H1 (cell line): ENCODE data around the gene LRBA. TPM values are rescaled to one million over a fixed set of nuclear protein-coding genes. Genes with fewer than 3 reads are reported as not detected.

Experiments
- CTCF ChIA-PET: fragments of 300-600 bp; sonication (Branson Sonifier 250); formaldehyde crosslinking; loops from one replicate; lab custom pipeline; 2021; ENCODE audit not compliant: partially characterized antibody; lab: Charles Lee
- POLR2A ChIA-PET: fragments of 300-600 bp; sonication (Branson Sonifier 250); formaldehyde crosslinking; loops from one replicate; lab custom pipeline; 2021; ENCODE audit warnings: inconsistent platforms; ENCODE audit not compliant: partially characterized antibody; lab: Charles Lee
- DNase-seq, 2 experiments: peaks; one replicate each; pipeline versions ENCODE4 v3.0.0 to v3.0.0-alpha.2; 2010 to 2022; ENCODE audit warnings: low spot score in 2 of 2, low read depth in 1 of 2, mixed read lengths in 1 of 2
- FAIRE-seq: peaks from 2 replicates; lab custom pipeline; 2011; peaks lifted over from hg19 to GRCh38; lab: Jason Lieb, UNC
- H2AFZ ChIP-seq: 2 replicates; pipeline ENCODE4 v1.8.1; 2012; ENCODE audit warnings: low read length, inconsistent platforms
- H2AK5ac ChIP-seq: 2 replicates; pipeline ENCODE4 v1.6.1; 2013; ENCODE audit warnings: low read depth, low read length
- H2BK120ac ChIP-seq: replicated peaks from 2 replicates; pipeline ENCODE3; 2013; ENCODE audit warnings: low read depth, low read length, inconsistent platforms
- H2BK12ac ChIP-seq: 2 replicates; pipeline ENCODE4 v1.6.1; 2013; ENCODE audit warnings: low read depth, low read length
- H2BK15ac ChIP-seq: 2 replicates; pipeline ENCODE4 v1.6.1; 2013; ENCODE audit warnings: low read length
- H2BK20ac ChIP-seq: 2 replicates; pipeline ENCODE4 v1.6.1; 2013; ENCODE audit warnings: low read length
- H2BK5ac ChIP-seq: 2 replicates; pipeline ENCODE4 v1.6.1; 2013; ENCODE audit warnings: low read depth, low read length
- H3K14ac ChIP-seq: 2 replicates; pipeline ENCODE4 v1.6.1; 2013; ENCODE audit warnings: inconsistent platforms; ENCODE audit not compliant: insufficient read length
- H3K18ac ChIP-seq: 2 replicates; pipeline ENCODE4 v1.6.1; 2013; ENCODE audit warnings: low read length; ENCODE audit errors: extremely low read depth
- H3K23ac ChIP-seq: 2 replicates; pipeline ENCODE4 v1.6.1; 2013; ENCODE audit warnings: inconsistent platforms; ENCODE audit not compliant: insufficient read length
- H3K23me2 ChIP-seq: 2 replicates; pipeline ENCODE4 v1.6.1; 2013; ENCODE audit warnings: low read depth, low read length
- H3K27ac ChIP-seq: 2 replicates; pipeline ENCODE4 v1.6.1; 2011; ENCODE audit warnings: low read depth, low read length, inconsistent platforms
- H3K27me3 ChIP-seq, 4 experiments: replicated peaks in 1 of 4; 1 replicate in 1 of 4; 2 replicates in 3 of 4; pipeline versions ENCODE4 v1.6.1 to v1.8.1; 2011 to 2013; ENCODE audit warnings: low read length in 3 of 4, mild to moderate bottlenecking in 3 of 4, inconsistent platforms in 2 of 4, mixed read lengths in 2 of 4, moderate library complexity in 1 of 4; ENCODE audit not compliant: control insufficient read depth in 3 of 4, insufficient read depth in 3 of 4; ENCODE audit errors: extremely low read depth in 1 of 4
- H3K36me3 ChIP-seq, 4 experiments: 2 replicates each; pipeline versions ENCODE4 v1.6.1 to v1.8.1; 2011 to 2013; ENCODE audit warnings: mild to moderate bottlenecking in 4 of 4, low read length in 3 of 4, moderate library complexity in 2 of 4, control low read depth in 1 of 4, inconsistent platforms in 1 of 4; ENCODE audit not compliant: insufficient read depth in 4 of 4, control insufficient read depth in 2 of 4
- H3K4ac ChIP-seq: replicated peaks from 2 replicates; pipeline ENCODE3; 2013; ENCODE audit warnings: low read length, low read depth, mixed read lengths, inconsistent platforms; ENCODE audit not compliant: insufficient read length
- H3K4me1 ChIP-seq, 4 experiments: replicated peaks in 1 of 4; 1 replicate in 1 of 4; 2 replicates in 3 of 4; pipeline versions ENCODE4 v1.6.1 to v1.8.1; 2011 to 2013; ENCODE audit warnings: low read length in 3 of 4, inconsistent platforms in 2 of 4, mixed read lengths in 1 of 4; ENCODE audit not compliant: insufficient read depth in 4 of 4, control insufficient read depth in 3 of 4
- H3K4me2 ChIP-seq, 2 experiments: 2 replicates each; pipeline versions ENCODE4 v1.6.1 to v1.8.1; 2011 to 2013; ENCODE audit warnings: low read depth in 2 of 2, low read length in 2 of 2, control low read depth in 1 of 2, inconsistent platforms in 1 of 2, mild to moderate bottlenecking in 1 of 2; ENCODE audit not compliant: insufficient read depth in 1 of 2
- H3K4me3 ChIP-seq, 4 experiments: fragments of 200-600, 300-600 bp in 1 of 4; sonication (generic), shearing (Covaris generic), sonication (Bioruptor Twin) in 1 of 4; 2 replicates each; pipeline versions ENCODE4 v1.5.1 to v1.8.1; 2011 to 2016; ENCODE audit warnings: low read length in 4 of 4, low read depth in 3 of 4, control low read depth in 2 of 4, inconsistent platforms in 2 of 4, mild to moderate bottlenecking in 2 of 4, mixed read lengths in 1 of 4, moderate library complexity in 1 of 4; ENCODE audit not compliant: insufficient read depth in 2 of 4; ENCODE audit errors: extremely low read depth in 1 of 4
- H3K56ac ChIP-seq: replicated peaks from 2 replicates; pipeline ENCODE3; 2013; ENCODE audit warnings: low read depth, mild to moderate bottlenecking, mixed read lengths, low read length, inconsistent platforms; ENCODE audit not compliant: insufficient read length
- H3K79me1 ChIP-seq: 2 replicates; pipeline ENCODE4 v1.6.1; 2013; ENCODE audit warnings: low read depth, low read length, control low read depth
- H3K79me2 ChIP-seq, 2 experiments: 2 replicates each; pipeline versions ENCODE4 v1.6.1 to v1.8.1; 2012 to 2013; ENCODE audit warnings: low read length in 2 of 2, mild to moderate bottlenecking in 2 of 2, inconsistent platforms in 1 of 2; ENCODE audit not compliant: insufficient read depth in 2 of 2, control insufficient read depth in 1 of 2
- H3K9ac ChIP-seq, 4 experiments: replicated peaks in 1 of 4; 1 replicate in 1 of 4; 2 replicates in 3 of 4; pipeline versions ENCODE4 v1.6.1 to v1.8.1; 2011 to 2013; ENCODE audit warnings: low read depth in 3 of 4, low read length in 3 of 4, control low read depth in 2 of 4, mild to moderate bottlenecking in 2 of 4, moderate library complexity in 2 of 4, inconsistent platforms in 1 of 4; ENCODE audit errors: extremely low read depth in 1 of 4
- H3K9me3 ChIP-seq, 2 experiments: 2 replicates each; pipeline versions ENCODE4 v1.6.1 to v1.8.1; 2012 to 2013; ENCODE audit warnings: mild to moderate bottlenecking in 2 of 2, moderate library complexity in 2 of 2, control low read depth in 1 of 2, inconsistent platforms in 1 of 2, low read depth in 1 of 2, low read length in 1 of 2, mixed read lengths in 1 of 2; ENCODE audit not compliant: insufficient read depth in 2 of 2
- H4K20me1 ChIP-seq, 2 experiments: replicated peaks in 1 of 2; 2 replicates each; pipeline versions ENCODE3 to v1.8.1; 2011 to 2013; ENCODE audit warnings: inconsistent platforms in 2 of 2, low read length in 2 of 2, mild to moderate bottlenecking in 1 of 2; ENCODE audit not compliant: insufficient read depth in 2 of 2, control insufficient read depth in 1 of 2
- H4K5ac ChIP-seq: 2 replicates; pipeline ENCODE4 v1.6.1; 2013; ENCODE audit warnings: low read length, low read depth, mixed read lengths, inconsistent platforms; ENCODE audit not compliant: insufficient read length
- H4K8ac ChIP-seq: 2 replicates; pipeline ENCODE4 v1.8.0; 2013; ENCODE audit warnings: mild to moderate bottlenecking, moderate library complexity, low read length, inconsistent platforms; ENCODE audit not compliant: insufficient read depth; ENCODE audit errors: extremely low read depth
- H4K91ac ChIP-seq: replicated peaks from 2 replicates; pipeline ENCODE3; 2013; ENCODE audit warnings: low read length, mixed read lengths, inconsistent platforms; ENCODE audit not compliant: insufficient read length
- BACH1 ChIP-seq: IDR thresholded peaks from 2 replicates; pipeline ENCODE4 v1.6.1; 2012; ENCODE audit warnings: low read length, improper control_type of control experiment
- EP300 ChIP-seq, 2 experiments: IDR thresholded peaks; 1 replicate in 1 of 2; 2 replicates in 1 of 2; pipeline ENCODE4 v1.6.1; 2011 to 2012; ENCODE audit warnings: low read depth in 2 of 2, low read length in 2 of 2, mild to moderate bottlenecking in 2 of 2, borderline replicate concordance in 1 of 2, inconsistent platforms in 1 of 2, moderate library complexity in 1 of 2
- EZH2 ChIP-seq: fragments of 200-600 bp; sonication (generic); IDR thresholded peaks from 2 replicates; pipeline ENCODE4 v1.7.1; 2012; ENCODE audit warnings: low read depth, mild to moderate bottlenecking, moderate library complexity, low read length, inconsistent platforms; ENCODE audit not compliant: severe bottlenecking
- FOSL1 ChIP-seq: IDR thresholded peaks from 2 replicates; pipeline ENCODE4 v1.6.1; 2011; ENCODE audit warnings: mild to moderate bottlenecking, low read depth, low read length, moderate library complexity; ENCODE audit not compliant: insufficient read depth
- HDAC6 ChIP-seq: IDR thresholded peaks from one replicate; pipeline ENCODE4 v1.7.1; 2012; ENCODE audit warnings: low read depth, mild to moderate bottlenecking, inconsistent platforms, low read length, moderate library complexity
- MAX ChIP-seq: IDR thresholded peaks from 2 replicates; pipeline ENCODE4 v1.6.1; 2012; ENCODE audit warnings: inconsistent platforms
- NRF1 ChIP-seq: IDR thresholded peaks from 2 replicates; pipeline ENCODE4 v1.6.1; 2011; ENCODE audit warnings: mild to moderate bottlenecking, low read depth, low read length, improper control_type of control experiment
- POLR2AphosphoS5 ChIP-seq: IDR thresholded peaks from 2 replicates; pipeline ENCODE4 v1.6.1; 2011; ENCODE audit warnings: low read depth, low read length
- SIN3A ChIP-seq, 2 experiments: IDR thresholded peaks in 1 of 2; conservative IDR thresholded peaks in 1 of 2; 2 replicates each; pipeline ENCODE4 v1.6.1; 2011 to 2012; ENCODE audit warnings: low read length in 2 of 2, improper control_type of control experiment in 1 of 2, low read depth in 1 of 2, mild to moderate bottlenecking in 1 of 2
- WGBS, 2 experiments: shearing (Covaris generic) in 1 of 2; methylation state at CpG; one replicate each; pipeline versions ENCODE4 v1.1.6 to v1.1.7; 2013 to 2015; ENCODE audit warnings: low lambda C conversion rate in 2 of 2, mixed read lengths in 2 of 2, inconsistent platforms in 1 of 2, low coverage in 1 of 2, missing lambda C conversion rate in 1 of 2; ENCODE audit not compliant: insufficient replicate concordance in 2 of 2, insufficient coverage in 1 of 2, insufficient read length in 1 of 2; ENCODE audit errors: extremely low coverage in 1 of 2, missing lambda C conversion rate in 1 of 2; 5-methylcytosine and 5-hydroxymethylcytosine counted together
- polyA plus RNA-seq, 7 experiments: library from polyadenylated mRNA; depleted of rRNA in 3 of 7; stranded (reverse) in 5 of 7; unstranded in 2 of 7; fragments of >200 nt in 5 of 7; fragments of 200-250 nt in 2 of 7; gene quantifications; 1 replicate in 5 of 7; 2 replicates in 1 of 7; 4 replicates in 1 of 7; pipeline versions ENCODE4 v1.2.1 to v1.2.3, GENCODE V29; 2011 to 2013; ENCODE audit warnings: missing spikeins in 2 of 7, mixed read lengths in 2 of 7
- total RNA-seq: library from RNA; stranded (reverse); fragmentation: NEBNext Ultra II Directional; extraction: Animal tissue kit (Norgen Biotek cat#: 25700); gene quantifications from 2 replicates; pipeline ENCODE4 v1.2.1, GENCODE V29; 2021

The LRBA gene
- total and polyA plus RNA-seq, 2 of the 8 experiments (the other 6 are each of a cell fraction or from before 2014, with no cell fraction given), result 54.6 to 83.2 TPM

GRCh38 chr4:150253965-150254630 is 761.0 kb downstream of the LRBA start:
- Histone ChIP-seq H4K91ac (no peak overlapping the region), H3K23me2 (peaks cover 2% of the 10 kb centered on the region; the same call in 1 of the 2 replicates), H3K4ac (no peak overlapping the region), H4K5ac (no peak overlapping the region), H3K4me3 (no peak overlapping the region), H3K9ac (no peak overlapping the region), H3K14ac (no peak overlapping the region), H2BK5ac (no peak overlapping the region), H3K4me2 (no peak overlapping the region), H3K79me1 (no peaks in the 10 kb centered on the region), H2BK20ac (no peak overlapping the region), H3K9me3 (no peaks in the 10 kb centered on the region), H3K23ac (no peak overlapping the region), H4K8ac (no peak overlapping the region), H2BK15ac (no peak overlapping the region), H3K79me2 (no peaks in the 10 kb centered on the region), H3K18ac (no peak overlapping the region), H2BK12ac (no peak overlapping the region), H2AFZ (0 out of 2 replicates have a peak overlapping the region, but pooled peaks have one; percentile 8), H3K27me3 (no peaks in the 10 kb centered on the region), H2BK120ac (no peak overlapping the region), H2AK5ac (no peak overlapping the region), H3K4me1 (peaks cover 0 to 8% (median 2%) of the 10 kb centered on the region in 4 experiments; a peak in 5 of 7 replicates), H4K20me1 (no peaks in the 10 kb centered on the region), H3K56ac (no peak overlapping the region), H3K36me3 (no peaks in the 10 kb centered on the region), H3K27ac (no peak overlapping the region)
- FAIRE-seq (no peak), DNase-seq (no peak)
- 88% methylated on average over 18 of the region's 18 CpGs; no CpG with 5 or more reads in 1 of the 2 experiments for WGBS, 2 experiments
- CTCF ChIA-PET, result interaction anchor here (0.8 to 4.8 kb wide), 4 partner anchors 11 to 256 kb away, joined by 3 to 34 read pairs (median 3); no protein-coding TSS in a partner anchor
- POLR2A ChIA-PET, result no interaction called here
- TF ChIP-seq MAX (no peak), EZH2 (no peak), SIN3A (conservative IDR thresholded peaks at IDR 0.05 in 1 of 2, IDR thresholded peaks at IDR 0.05 in 1 of 2; ENCODE audit: low read depth in 1 of 2, low read length in 2 of 2) (no peak), BACH1 (no peak), EP300 (IDR thresholded peaks at IDR 0.05; ENCODE audit: borderline replicate concordance in 1 of 2, low read depth in 2 of 2, low read length in 2 of 2) (no peak), POLR2AphosphoS5 (no peak), NRF1 (no peak), HDAC6 (no peak), FOSL1 (no peak)
